H1 (cell line): ENCODE data around the gene SLC5A10. TPM values are rescaled to one million over a fixed set of nuclear protein-coding genes. Genes with fewer than 3 reads are reported as not detected.

Source experiments
- CTCF ChIA-PET: fragments of 300-600 bp; sonication (Branson Sonifier 250); formaldehyde crosslinking; loops from one replicate; lab custom pipeline; 2021; ENCODE audit not compliant: partially characterized antibody; lab: Charles Lee
- POLR2A ChIA-PET: fragments of 300-600 bp; sonication (Branson Sonifier 250); formaldehyde crosslinking; loops from one replicate; lab custom pipeline; 2021; ENCODE audit warnings: inconsistent platforms; ENCODE audit not compliant: partially characterized antibody; lab: Charles Lee
- DNase-seq, 2 experiments: peaks; one replicate each; pipeline versions ENCODE4 v3.0.0 to v3.0.0-alpha.2; 2010 to 2022; ENCODE audit warnings: low spot score in 2 of 2, low read depth in 1 of 2, mixed read lengths in 1 of 2
- FAIRE-seq: peaks from 2 replicates; lab custom pipeline; 2011; peaks lifted over from hg19 to GRCh38; lab: Jason Lieb, UNC
- H2AFZ ChIP-seq: 2 replicates; pipeline ENCODE4 v1.8.1; 2012; ENCODE audit warnings: low read length, inconsistent platforms
- H2AK5ac ChIP-seq: 2 replicates; pipeline ENCODE4 v1.6.1; 2013; ENCODE audit warnings: low read depth, low read length
- H2BK120ac ChIP-seq: replicated peaks from 2 replicates; pipeline ENCODE3; 2013; ENCODE audit warnings: low read depth, low read length, inconsistent platforms
- H2BK12ac ChIP-seq: 2 replicates; pipeline ENCODE4 v1.6.1; 2013; ENCODE audit warnings: low read depth, low read length
- H2BK15ac ChIP-seq: 2 replicates; pipeline ENCODE4 v1.6.1; 2013; ENCODE audit warnings: low read length
- H2BK20ac ChIP-seq: 2 replicates; pipeline ENCODE4 v1.6.1; 2013; ENCODE audit warnings: low read length
- H2BK5ac ChIP-seq: 2 replicates; pipeline ENCODE4 v1.6.1; 2013; ENCODE audit warnings: low read depth, low read length
- H3K14ac ChIP-seq: 2 replicates; pipeline ENCODE4 v1.6.1; 2013; ENCODE audit warnings: inconsistent platforms; ENCODE audit not compliant: insufficient read length
- H3K18ac ChIP-seq: 2 replicates; pipeline ENCODE4 v1.6.1; 2013; ENCODE audit warnings: low read length; ENCODE audit errors: extremely low read depth
- H3K23ac ChIP-seq: 2 replicates; pipeline ENCODE4 v1.6.1; 2013; ENCODE audit warnings: inconsistent platforms; ENCODE audit not compliant: insufficient read length
- H3K23me2 ChIP-seq: 2 replicates; pipeline ENCODE4 v1.6.1; 2013; ENCODE audit warnings: low read depth, low read length
- H3K27ac ChIP-seq: 2 replicates; pipeline ENCODE4 v1.6.1; 2011; ENCODE audit warnings: low read depth, low read length, inconsistent platforms
- H3K27me3 ChIP-seq, 4 experiments: replicated peaks in 1 of 4; 1 replicate in 1 of 4; 2 replicates in 3 of 4; pipeline versions ENCODE4 v1.6.1 to v1.8.1; 2011 to 2013; ENCODE audit warnings: low read length in 3 of 4, mild to moderate bottlenecking in 3 of 4, inconsistent platforms in 2 of 4, mixed read lengths in 2 of 4, moderate library complexity in 1 of 4; ENCODE audit not compliant: control insufficient read depth in 3 of 4, insufficient read depth in 3 of 4; ENCODE audit errors: extremely low read depth in 1 of 4
- H3K36me3 ChIP-seq, 4 experiments: 2 replicates each; pipeline versions ENCODE4 v1.6.1 to v1.8.1; 2011 to 2013; ENCODE audit warnings: mild to moderate bottlenecking in 4 of 4, low read length in 3 of 4, moderate library complexity in 2 of 4, control low read depth in 1 of 4, inconsistent platforms in 1 of 4; ENCODE audit not compliant: insufficient read depth in 4 of 4, control insufficient read depth in 2 of 4
- H3K4ac ChIP-seq: replicated peaks from 2 replicates; pipeline ENCODE3; 2013; ENCODE audit warnings: low read length, low read depth, mixed read lengths, inconsistent platforms; ENCODE audit not compliant: insufficient read length
- H3K4me1 ChIP-seq, 4 experiments: replicated peaks in 1 of 4; 1 replicate in 1 of 4; 2 replicates in 3 of 4; pipeline versions ENCODE4 v1.6.1 to v1.8.1; 2011 to 2013; ENCODE audit warnings: low read length in 3 of 4, inconsistent platforms in 2 of 4, mixed read lengths in 1 of 4; ENCODE audit not compliant: insufficient read depth in 4 of 4, control insufficient read depth in 3 of 4
- H3K4me2 ChIP-seq, 2 experiments: 2 replicates each; pipeline versions ENCODE4 v1.6.1 to v1.8.1; 2011 to 2013; ENCODE audit warnings: low read depth in 2 of 2, low read length in 2 of 2, control low read depth in 1 of 2, inconsistent platforms in 1 of 2, mild to moderate bottlenecking in 1 of 2; ENCODE audit not compliant: insufficient read depth in 1 of 2
- H3K4me3 ChIP-seq, 4 experiments: fragments of 200-600, 300-600 bp in 1 of 4; sonication (generic), shearing (Covaris generic), sonication (Bioruptor Twin) in 1 of 4; 2 replicates each; pipeline versions ENCODE4 v1.5.1 to v1.8.1; 2011 to 2016; ENCODE audit warnings: low read length in 4 of 4, low read depth in 3 of 4, control low read depth in 2 of 4, inconsistent platforms in 2 of 4, mild to moderate bottlenecking in 2 of 4, mixed read lengths in 1 of 4, moderate library complexity in 1 of 4; ENCODE audit not compliant: insufficient read depth in 2 of 4; ENCODE audit errors: extremely low read depth in 1 of 4
- H3K56ac ChIP-seq: replicated peaks from 2 replicates; pipeline ENCODE3; 2013; ENCODE audit warnings: low read depth, mild to moderate bottlenecking, mixed read lengths, low read length, inconsistent platforms; ENCODE audit not compliant: insufficient read length
- H3K79me1 ChIP-seq: 2 replicates; pipeline ENCODE4 v1.6.1; 2013; ENCODE audit warnings: low read depth, low read length, control low read depth
- H3K79me2 ChIP-seq, 2 experiments: 2 replicates each; pipeline versions ENCODE4 v1.6.1 to v1.8.1; 2012 to 2013; ENCODE audit warnings: low read length in 2 of 2, mild to moderate bottlenecking in 2 of 2, inconsistent platforms in 1 of 2; ENCODE audit not compliant: insufficient read depth in 2 of 2, control insufficient read depth in 1 of 2
- H3K9ac ChIP-seq, 4 experiments: replicated peaks in 1 of 4; 1 replicate in 1 of 4; 2 replicates in 3 of 4; pipeline versions ENCODE4 v1.6.1 to v1.8.1; 2011 to 2013; ENCODE audit warnings: low read depth in 3 of 4, low read length in 3 of 4, control low read depth in 2 of 4, mild to moderate bottlenecking in 2 of 4, moderate library complexity in 2 of 4, inconsistent platforms in 1 of 4; ENCODE audit errors: extremely low read depth in 1 of 4
- H3K9me3 ChIP-seq, 2 experiments: 2 replicates each; pipeline versions ENCODE4 v1.6.1 to v1.8.1; 2012 to 2013; ENCODE audit warnings: mild to moderate bottlenecking in 2 of 2, moderate library complexity in 2 of 2, control low read depth in 1 of 2, inconsistent platforms in 1 of 2, low read depth in 1 of 2, low read length in 1 of 2, mixed read lengths in 1 of 2; ENCODE audit not compliant: insufficient read depth in 2 of 2
- H4K20me1 ChIP-seq, 2 experiments: replicated peaks in 1 of 2; 2 replicates each; pipeline versions ENCODE3 to v1.8.1; 2011 to 2013; ENCODE audit warnings: inconsistent platforms in 2 of 2, low read length in 2 of 2, mild to moderate bottlenecking in 1 of 2; ENCODE audit not compliant: insufficient read depth in 2 of 2, control insufficient read depth in 1 of 2
- H4K5ac ChIP-seq: 2 replicates; pipeline ENCODE4 v1.6.1; 2013; ENCODE audit warnings: low read length, low read depth, mixed read lengths, inconsistent platforms; ENCODE audit not compliant: insufficient read length
- H4K8ac ChIP-seq: 2 replicates; pipeline ENCODE4 v1.8.0; 2013; ENCODE audit warnings: mild to moderate bottlenecking, moderate library complexity, low read length, inconsistent platforms; ENCODE audit not compliant: insufficient read depth; ENCODE audit errors: extremely low read depth
- H4K91ac ChIP-seq: replicated peaks from 2 replicates; pipeline ENCODE3; 2013; ENCODE audit warnings: low read length, mixed read lengths, inconsistent platforms; ENCODE audit not compliant: insufficient read length
- BCL11A ChIP-seq, 2 experiments: IDR thresholded peaks; one replicate each; pipeline ENCODE4 v1.6.1; 2011; ENCODE audit warnings: low read depth in 2 of 2, low read length in 2 of 2, mild to moderate bottlenecking in 2 of 2
- CBX8 ChIP-seq: fragments of 300-800, 300-1000 bp; sonication (generic); IDR thresholded peaks from 2 replicates; pipeline ENCODE4 v1.7.1; 2016; ENCODE audit warnings: low read depth, low read length, borderline replicate concordance
- CHD2 ChIP-seq: IDR thresholded peaks from 2 replicates; pipeline ENCODE4 v1.6.1; 2012; ENCODE audit warnings: low read length, improper control_type of control experiment
- EP300 ChIP-seq, 2 experiments: IDR thresholded peaks; 1 replicate in 1 of 2; 2 replicates in 1 of 2; pipeline ENCODE4 v1.6.1; 2011 to 2012; ENCODE audit warnings: low read depth in 2 of 2, low read length in 2 of 2, mild to moderate bottlenecking in 2 of 2, borderline replicate concordance in 1 of 2, inconsistent platforms in 1 of 2, moderate library complexity in 1 of 2
- EZH2 ChIP-seq: fragments of 200-600 bp; sonication (generic); IDR thresholded peaks from 2 replicates; pipeline ENCODE4 v1.7.1; 2012; ENCODE audit warnings: low read depth, mild to moderate bottlenecking, moderate library complexity, low read length, inconsistent platforms; ENCODE audit not compliant: severe bottlenecking
- GABPA ChIP-seq: IDR thresholded peaks from 2 replicates; pipeline ENCODE4 v1.6.1; 2011; ENCODE audit warnings: mild to moderate bottlenecking, low read length, moderate library complexity, borderline replicate concordance; ENCODE audit not compliant: insufficient read depth
- HDAC6 ChIP-seq: IDR thresholded peaks from one replicate; pipeline ENCODE4 v1.7.1; 2012; ENCODE audit warnings: low read depth, mild to moderate bottlenecking, inconsistent platforms, low read length, moderate library complexity
- POLR2A ChIP-seq, 2 experiments: IDR thresholded peaks; 1 replicate in 1 of 2; 2 replicates in 1 of 2; pipeline ENCODE4 v1.6.1; 2011; ENCODE audit warnings: low read depth in 2 of 2, low read length in 2 of 2, mild to moderate bottlenecking in 2 of 2; ENCODE audit errors: control extremely low read depth in 1 of 2
- RAD21 ChIP-seq, 2 experiments: IDR thresholded peaks in 1 of 2; conservative IDR thresholded peaks in 1 of 2; 2 replicates each; pipeline ENCODE4 v1.6.1; 2011; ENCODE audit warnings: low read depth in 2 of 2, low read length in 2 of 2, improper control_type of control experiment in 1 of 2, inconsistent platforms in 1 of 2, mild to moderate bottlenecking in 1 of 2, moderate library complexity in 1 of 2
- RBBP5 ChIP-seq: IDR thresholded peaks from 2 replicates; pipeline ENCODE4 v1.7.1; 2012; ENCODE audit warnings: low read depth, mild to moderate bottlenecking, inconsistent platforms, low read length, moderate library complexity, borderline replicate concordance
- SP1 ChIP-seq: IDR thresholded peaks from 2 replicates; pipeline ENCODE4 v1.6.1; 2011; ENCODE audit warnings: low read depth, low read length
- ZNF274 ChIP-seq: IDR thresholded peaks from 2 replicates; pipeline ENCODE4 v1.7.0; 2012; ENCODE audit warnings: low read length, borderline replicate concordance; ENCODE audit errors: extremely low read depth
- WGBS, 2 experiments: shearing (Covaris generic) in 1 of 2; methylation state at CpG; one replicate each; pipeline versions ENCODE4 v1.1.6 to v1.1.7; 2013 to 2015; ENCODE audit warnings: low lambda C conversion rate in 2 of 2, mixed read lengths in 2 of 2, inconsistent platforms in 1 of 2, low coverage in 1 of 2, missing lambda C conversion rate in 1 of 2; ENCODE audit not compliant: insufficient replicate concordance in 2 of 2, insufficient coverage in 1 of 2, insufficient read length in 1 of 2; ENCODE audit errors: extremely low coverage in 1 of 2, missing lambda C conversion rate in 1 of 2; 5-methylcytosine and 5-hydroxymethylcytosine counted together
- polyA plus RNA-seq, 7 experiments: library from polyadenylated mRNA; depleted of rRNA in 3 of 7; stranded (reverse) in 5 of 7; unstranded in 2 of 7; fragments of >200 nt in 5 of 7; fragments of 200-250 nt in 2 of 7; gene quantifications; 1 replicate in 5 of 7; 2 replicates in 1 of 7; 4 replicates in 1 of 7; pipeline versions ENCODE4 v1.2.1 to v1.2.3, GENCODE V29; 2011 to 2013; ENCODE audit warnings: missing spikeins in 2 of 7, mixed read lengths in 2 of 7
- total RNA-seq: library from RNA; stranded (reverse); fragmentation: NEBNext Ultra II Directional; extraction: Animal tissue kit (Norgen Biotek cat#: 25700); gene quantifications from 2 replicates; pipeline ENCODE4 v1.2.1, GENCODE V29; 2021
- TF ChIP-seq, protein P1 (sequence below): IDR thresholded peaks from 2 replicates; pipeline ENCODE4 v1.6.1; 2012; ENCODE audit warnings: inconsistent platforms

SLC5A10 gene
- total and polyA plus RNA-seq, 2 of the 8 experiments (the other 6 are each of a cell fraction or from before 2014, with no cell fraction given): 0.05 to 0.11 TPM

DNA sequence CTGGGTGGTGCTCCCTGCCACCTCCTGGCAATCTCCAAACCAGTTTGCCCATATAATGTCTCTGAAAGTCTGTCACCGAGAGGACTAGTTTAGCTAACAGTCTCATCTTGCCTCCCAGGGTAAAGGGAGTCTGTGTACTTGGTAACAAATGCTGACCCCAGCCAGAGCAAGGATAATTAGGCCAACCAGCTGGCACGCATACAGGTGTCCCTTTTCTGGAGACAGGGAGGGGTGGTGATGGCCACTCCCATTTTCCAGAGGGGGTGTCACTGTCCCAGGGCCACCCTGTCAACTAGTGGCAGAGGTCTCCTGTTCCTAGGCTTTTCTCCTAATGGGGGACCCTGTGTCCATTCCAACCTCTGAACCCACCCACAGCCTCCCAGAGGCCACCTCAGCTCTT is 44.5 kb downstream of the SLC5A10 start:
- Histone ChIP-seq H2BK12ac (no peak overlapping the region), H2AFZ (no peak overlapping the region), H2BK5ac (no peak overlapping the region), H3K56ac (no peak overlapping the region), H3K14ac (no peak overlapping the region), H2BK20ac (no peak overlapping the region), H4K5ac (no peak overlapping the region), H3K4me1 (no peaks in the 10 kb centered on the region), H2BK120ac (no peak overlapping the region), H3K27me3 (no peaks in the 10 kb centered on the region), H3K36me3 (peaks cover 2 to 20% (median 4%) of the 10 kb centered on the region in 4 experiments; a peak in 5 of 8 replicates), H2BK15ac (no peak overlapping the region), H3K23ac (no peak overlapping the region), H3K4me2 (no peak overlapping the region), H3K18ac (no peak overlapping the region), H2AK5ac (no peak overlapping the region), H4K91ac (no peak overlapping the region), H3K27ac (no peak overlapping the region), H3K9ac (no peak overlapping the region), H3K4me3 (no peak overlapping the region), H4K8ac (no peak overlapping the region), H4K20me1 (peaks cover 16 to 39% of the 10 kb centered on the region in 2 experiments), H3K23me2 (no peaks in the 10 kb centered on the region), H3K4ac (no peak overlapping the region), H3K79me1 (peaks cover 40% of the 10 kb centered on the region), H3K9me3 (no peaks in the 10 kb centered on the region), H3K79me2 (peaks cover 8 to 90% of the 10 kb centered on the region in 2 experiments; a peak in 3 of 4 replicates)
- WGBS, 2 experiments: 90% methylated on average over 2 of the region's 2 CpGs; no CpG with 5 or more reads in 1 of the 2 experiments
- FAIRE-seq: no peak
- CTCF ChIA-PET: interaction anchor here (0.7 to 4.3 kb wide), 6 partner anchors 26 to 47 kb away, joined by 3 to 18 read pairs (median 4); no protein-coding TSS in a partner anchor
- POLR2A ChIA-PET: interaction anchor here (1.0 kb wide), 1 partner anchor 8 kb away, joined by 6 read pairs; the partner anchor contains the start of gene FAM83G
- no peak for DNase-seq
- TF ChIP-seq GABPA: no peak
- no peak for TF ChIP-seq SP1
- no peak for TF ChIP-seq CBX8
- TF ChIP-seq ZNF274: no peak
- TF ChIP-seq HDAC6: no peak
- TF ChIP-seq POLR2A (IDR thresholded peaks at IDR 0.05; ENCODE audit: control extremely low read depth in 1 of 2, low read depth in 2 of 2, low read length in 2 of 2): no peak
- no peak for TF ChIP-seq BCL11A (IDR thresholded peaks at IDR 0.05; ENCODE audit: low read depth in 2 of 2, low read length in 2 of 2)
- TF ChIP-seq CHD2: no peak
- no peak for TF ChIP-seq RBBP5
- TF ChIP-seq RAD21 (IDR thresholded peaks at IDR 0.05 in 1 of 2, conservative IDR thresholded peaks at IDR 0.05 in 1 of 2; ENCODE audit: low read depth in 2 of 2, low read length in 2 of 2): no peak
- TF ChIP-seq, protein P1, sequence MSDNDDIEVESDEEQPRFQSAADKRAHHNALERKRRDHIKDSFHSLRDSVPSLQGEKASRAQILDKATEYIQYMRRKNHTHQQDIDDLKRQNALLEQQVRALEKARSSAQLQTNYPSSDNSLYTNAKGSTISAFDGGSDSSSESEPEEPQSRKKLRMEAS: no peak
- no peak for TF ChIP-seq EP300 (IDR thresholded peaks at IDR 0.05; ENCODE audit: borderline replicate concordance in 1 of 2, low read depth in 2 of 2, low read length in 2 of 2)
- TF ChIP-seq EZH2: no peak
